GM23248 (cell line): ENCODE data around the gene IKBKG. TPM values are rescaled to one million over a fixed set of nuclear protein-coding genes. Genes with fewer than 3 reads are reported as not detected.
"Not testable (repeated sequence)": the region's sequence is repeated elsewhere in the genome, so short reads cannot be mapped to it uniquely, and the experiment has no call there.

ENCODE experiments used
- DNase-seq: peaks from one replicate; pipeline ENCODE4 v3.0.0-alpha.2; 2015
- H2AFZ ChIP-seq: fragments of 200-600 bp; sonication (generic); 2 replicates; pipeline ENCODE4 v1.6.1; 2016; ENCODE audit warnings: antibody characterized with exemption
- H3F3A ChIP-seq: fragments of 200-600 bp; sonication (generic); 2 replicates; pipeline ENCODE4 v1.6.1; 2016; ENCODE audit warnings: mild to moderate bottlenecking, antibody characterized with exemption, mixed run types; ENCODE audit not compliant: insufficient read depth
- H3K27ac ChIP-seq: fragments of 200-600 bp; sonication (generic); 2 replicates; pipeline ENCODE4 v1.5.1; 2016; ENCODE audit warnings: mild to moderate bottlenecking
- H3K27me3 ChIP-seq: fragments of 200-600 bp; sonication (generic); replicated peaks from 2 replicates; pipeline ENCODE4 v1.6.1; 2016; ENCODE audit warnings: mild to moderate bottlenecking; ENCODE audit not compliant: insufficient read depth
- H3K36me3 ChIP-seq: fragments of 200-600 bp; sonication (generic); 2 replicates; pipeline ENCODE4 v1.6.1; 2016; ENCODE audit warnings: low read depth, mild to moderate bottlenecking
- H3K4me1 ChIP-seq: fragments of 200-600 bp; sonication (generic); 2 replicates; pipeline ENCODE4 v1.6.1; 2016; ENCODE audit warnings: mild to moderate bottlenecking; ENCODE audit not compliant: insufficient read depth
- H3K4me2 ChIP-seq: fragments of 200-600 bp; sonication (generic); one replicate; pipeline ENCODE4 v1.6.1; 2016; ENCODE audit warnings: mild to moderate bottlenecking; ENCODE audit not compliant: unreplicated experiment
- H3K4me3 ChIP-seq: fragments of 200-600 bp; sonication (generic); 2 replicates; pipeline ENCODE4 v1.5.1; 2016; ENCODE audit warnings: mild to moderate bottlenecking
- H3K79me2 ChIP-seq: fragments of 200-600 bp; sonication (generic); 2 replicates; pipeline ENCODE4 v1.6.1; 2016; ENCODE audit warnings: mild to moderate bottlenecking; ENCODE audit not compliant: insufficient read depth
- H3K9ac ChIP-seq: fragments of 200-600 bp; sonication (generic); 2 replicates; pipeline ENCODE4 v1.6.1; 2016; ENCODE audit warnings: mild to moderate bottlenecking
- H3K9me2 ChIP-seq: fragments of 200-600 bp; sonication (generic); 2 replicates; pipeline ENCODE4 v1.6.1; 2016; ENCODE audit warnings: mixed run types, mild to moderate bottlenecking, moderate library complexity; ENCODE audit not compliant: insufficient read depth
- H3K9me3 ChIP-seq: fragments of 200-600 bp; sonication (generic); one replicate; pipeline ENCODE4 v1.6.1; 2017; ENCODE audit warnings: low read depth
- H4K20me1 ChIP-seq: fragments of 200-600 bp; sonication (generic); 2 replicates; pipeline ENCODE4 v1.6.0; 2016; ENCODE audit not compliant: insufficient read depth
- EZH2 ChIP-seq: fragments of 200-600 bp; sonication (generic); IDR thresholded peaks from 2 replicates; pipeline ENCODE4 v1.6.1; 2018; ENCODE audit warnings: antibody characterized with exemption, mild to moderate bottlenecking; ENCODE audit not compliant: insufficient read depth, poor library complexity, severe bottlenecking
- EZH2phosphoT487 ChIP-seq: fragments of 200-600 bp; sonication (generic); IDR thresholded peaks from 2 replicates; pipeline ENCODE4 v1.6.1; 2018; ENCODE audit warnings: antibody characterized with exemption, moderate library complexity, mild to moderate bottlenecking, low read depth; ENCODE audit not compliant: insufficient read depth
- WGBS, 2 experiments: methylation state at CpG; one replicate each; pipeline ENCODE4 v1.1.6; 2015 to 2017; ENCODE audit warnings: low lambda C conversion rate in 2 of 2, low coverage in 1 of 2; ENCODE audit errors: missing lambda C conversion rate in 2 of 2; 5-methylcytosine and 5-hydroxymethylcytosine counted together
- in situ Hi-C: fragments of 300-500 bp; cut with MboI; formaldehyde crosslinking; loops from 2 replicates; pipeline ENCODE4 v1.15.0; 2020
- polyA plus RNA-seq: library from polyadenylated mRNA; unstranded; fragments of >200 nt; fragmentation: Nextera tagmentation; extraction: Ambion mirVana; gene quantifications from 2 replicates; pipeline ENCODE4 v1.2.1, GENCODE V29; 2016
- total RNA-seq: library from RNA; depleted of rRNA; stranded (reverse); fragments of >200 nt; shearing (Covaris generic); gene quantifications from 2 replicates; pipeline ENCODE4 v1.2.3, GENCODE V29; 2014

The IKBKG gene
- total and polyA plus RNA-seq, 2 experiments from 2014 or later = 25.9 to 26.2 TPM

DNA sequence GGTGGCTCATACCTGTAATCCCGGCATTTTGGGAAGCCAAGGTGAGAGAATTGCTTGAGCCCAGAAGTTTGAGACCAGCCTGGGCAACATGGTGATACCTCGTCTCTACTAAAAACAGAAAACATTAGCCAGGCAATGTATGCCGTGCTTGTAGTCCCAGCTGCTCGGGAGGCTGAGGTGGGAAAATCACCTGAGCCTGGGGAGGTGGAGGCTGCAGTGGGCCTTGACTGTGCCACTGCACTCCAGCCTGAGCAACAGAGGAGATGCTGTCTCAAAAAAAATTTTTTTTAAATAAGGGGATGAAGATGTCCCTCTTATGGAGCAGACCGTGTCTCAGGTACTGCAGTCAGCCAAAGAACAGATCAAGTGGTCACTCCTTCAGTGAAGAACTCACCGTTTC, 58.1 kb downstream of the IKBKG start:
- Histone ChIP-seq H3K36me3 (no peaks in the 10 kb centered on the region), H3K9me3 (no peaks in the 10 kb centered on the region), H3K4me1 (peaks cover 21% of the 10 kb centered on the region), H4K20me1 (no peaks in the 10 kb centered on the region), H3K4me3 (no peak overlapping the region), H3K9me2 (no peaks in the 10 kb centered on the region), H2AFZ (no peak overlapping the region), H3K9ac (no peak overlapping the region), H3K27ac (no peak overlapping the region), H3F3A (peaks cover 8% of the 10 kb centered on the region; the same call in 1 of the 2 replicates), H3K79me2 (no peaks in the 10 kb centered on the region), H3K4me2 (no peak overlapping the region), H3K27me3 (no peaks in the 10 kb centered on the region)
- DNase-seq = no peak
- in situ Hi-C loops = no loop called here
- TF ChIP-seq EZH2phosphoT487 (no peak), EZH2 (no peak)
- WGBS, 2 experiments = 61 to 62% methylated on average over 3 to 6 of the region's 6 CpGs

DNA sequence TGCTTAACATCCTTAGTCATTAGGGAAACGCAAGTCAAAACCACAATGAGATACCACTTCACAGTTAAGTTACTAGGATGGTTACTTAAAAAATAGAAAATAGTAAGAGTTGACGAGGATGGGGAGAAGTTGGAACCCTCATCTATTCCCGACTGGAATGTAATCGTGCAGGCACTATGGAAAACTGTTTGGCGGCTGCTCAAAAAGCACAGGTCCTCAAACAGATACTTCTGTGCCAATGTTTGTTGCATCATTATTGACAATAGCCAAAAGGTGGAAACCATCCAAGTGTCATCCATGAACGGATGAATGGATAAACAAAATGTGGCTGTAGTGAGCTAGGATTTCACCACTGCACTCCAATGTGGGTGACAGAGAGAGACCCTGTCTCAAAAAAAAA, 60.0 kb downstream of the IKBKG start:
- peaks cover 8% of the 10 kb centered on the region; the same call in 1 of the 2 replicates for H3F3A ChIP-seq
- no peak overlapping the region for H3K9ac ChIP-seq
- no peaks in the 10 kb centered on the region for H3K36me3 ChIP-seq
- no peak overlapping the region for H2AFZ ChIP-seq
- no peaks in the 10 kb centered on the region for H3K9me3 ChIP-seq
- peaks cover 14% of the 10 kb centered on the region for H3K4me1 ChIP-seq
- no peak overlapping the region for H3K27ac ChIP-seq
- in situ Hi-C loops = no loop called here
- no peaks in the 10 kb centered on the region for H3K79me2 ChIP-seq
- no peak overlapping the region for H3K4me2 ChIP-seq
- 29 to 37% methylated on average over 6 of the region's 6 CpGs for WGBS, 2 experiments
- H3K4me3 ChIP-seq = no peak overlapping the region
- DNase-seq = no peak
- TF ChIP-seq EZH2phosphoT487 (no peak), EZH2 (no peak)
- H3K27me3 ChIP-seq = no peaks in the 10 kb centered on the region
- no peaks in the 10 kb centered on the region for H4K20me1 ChIP-seq
- H3K9me2 ChIP-seq = no peaks in the 10 kb centered on the region

DNA sequence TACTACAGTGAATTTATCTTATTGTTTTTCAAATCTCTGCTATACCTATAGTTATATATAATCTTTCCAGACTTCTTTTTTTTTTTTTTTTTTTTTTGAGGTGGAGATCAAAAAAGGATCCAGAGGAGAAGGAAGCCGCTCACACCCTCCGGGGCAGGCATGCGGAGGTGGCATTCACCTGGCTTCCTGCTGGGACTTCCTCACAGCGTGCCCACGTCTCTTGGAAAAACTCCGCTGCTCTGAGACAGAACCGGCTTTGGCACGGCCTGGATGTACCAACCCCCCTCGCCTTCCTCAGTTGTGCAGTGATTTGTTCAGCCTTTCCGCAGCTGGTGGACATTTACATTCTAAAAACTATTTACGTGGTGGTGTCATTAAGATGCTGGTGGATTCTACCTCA, 60.6 kb downstream of the IKBKG start:
- WGBS, 2 experiments = 47 to 59% methylated on average over 6 to 11 of the region's 11 CpGs
- H4K20me1 ChIP-seq, H3F3A ChIP-seq, H3K9me3 ChIP-seq, in situ Hi-C loops, H3K9me2 ChIP-seq, H3K79me2 ChIP-seq, H2AFZ ChIP-seq, H3K27ac ChIP-seq, H3K4me3 ChIP-seq, H3K36me3 ChIP-seq, H3K9ac ChIP-seq, DNase-seq, H3K4me2 ChIP-seq, H3K27me3 ChIP-seq: not testable (repeated sequence)
- peaks cover 14% of the 10 kb centered on the region for H3K4me1 ChIP-seq

DNA sequence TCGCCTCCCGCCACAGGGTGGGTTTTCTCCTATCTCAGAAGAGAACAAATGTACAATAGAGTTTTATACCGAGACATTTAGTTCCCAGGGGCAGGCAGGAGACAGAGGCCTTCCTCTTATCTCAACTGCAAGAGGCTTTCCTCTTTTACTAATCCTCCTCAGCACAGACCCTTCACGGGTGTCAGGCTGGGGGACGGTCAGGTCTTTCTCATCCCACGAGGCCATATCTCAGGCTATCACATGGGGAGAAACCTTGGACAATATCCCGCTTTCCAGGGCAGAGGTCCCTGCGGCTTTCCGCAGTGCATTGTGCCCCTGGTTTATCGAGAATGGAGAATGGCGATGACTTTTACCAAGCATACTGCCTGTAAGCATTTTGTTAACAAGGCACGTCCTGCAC, 61.4 kb downstream of the IKBKG start:
- H3K9me2 ChIP-seq, H3K4me2 ChIP-seq, H3K4me1 ChIP-seq, H3K27me3 ChIP-seq, H3K79me2 ChIP-seq, H3K4me3 ChIP-seq, H3K36me3 ChIP-seq, H3K27ac ChIP-seq, H2AFZ ChIP-seq, H4K20me1 ChIP-seq, in situ Hi-C loops, DNase-seq, H3K9me3 ChIP-seq, H3F3A ChIP-seq, H3K9ac ChIP-seq: not testable (repeated sequence)
- WGBS, 2 experiments = 68 to 71% methylated on average over 9 to 12 of the region's 12 CpGs

DNA sequence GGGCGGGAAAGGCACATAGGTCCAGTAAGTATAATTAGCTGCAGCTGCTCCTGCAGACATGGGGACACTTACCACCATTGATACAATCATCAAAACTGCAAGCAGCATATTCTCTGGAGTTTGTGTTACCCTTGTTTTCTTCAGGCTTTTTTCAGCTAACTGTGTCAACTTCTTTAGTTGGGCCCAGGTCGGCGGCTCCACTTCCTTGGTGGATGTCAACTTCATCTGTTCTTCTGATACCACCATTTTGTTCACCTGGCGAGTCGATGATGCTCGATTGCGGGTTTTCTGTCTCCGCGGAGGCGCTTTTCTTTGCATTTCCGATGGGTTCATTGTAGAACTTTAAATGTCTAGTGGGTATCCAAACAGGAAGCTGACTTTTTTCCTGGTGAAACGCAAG, 63.7 kb downstream of the IKBKG start:
- H3K27me3 ChIP-seq, H3K9me3 ChIP-seq, H3K9me2 ChIP-seq, H4K20me1 ChIP-seq, H3K4me3 ChIP-seq, H3K27ac ChIP-seq, in situ Hi-C loops, H3F3A ChIP-seq, H3K4me2 ChIP-seq, DNase-seq, H3K79me2 ChIP-seq, H3K4me1 ChIP-seq, H3K9ac ChIP-seq, H3K36me3 ChIP-seq, H2AFZ ChIP-seq: not testable (repeated sequence)
- WGBS, 2 experiments = 94% methylated on average over 12 of the region's 12 CpGs

DNA sequence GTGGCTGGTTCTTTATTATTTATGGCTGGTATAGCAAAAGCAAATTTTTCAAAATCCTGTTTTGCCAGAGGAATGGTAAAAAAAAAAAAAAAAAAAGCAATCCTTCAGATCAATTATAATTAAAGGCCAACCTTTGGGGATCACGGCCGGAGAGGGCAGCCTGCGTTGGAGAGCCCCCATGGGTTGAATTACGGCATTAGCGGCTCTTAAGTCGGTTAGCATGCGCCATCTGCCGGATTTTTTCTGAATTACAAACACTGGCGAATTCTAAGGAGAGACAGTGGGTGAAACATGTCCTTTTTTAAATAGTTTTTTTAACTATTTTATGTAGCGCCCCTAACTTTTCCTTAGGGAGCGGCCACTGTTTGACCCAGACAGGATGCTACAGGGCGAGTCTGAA, 66.2 kb downstream of the IKBKG start:
- DNase-seq, H3K4me1 ChIP-seq, H3K9me2 ChIP-seq, H3K9me3 ChIP-seq, in situ Hi-C loops, H3F3A ChIP-seq, H3K79me2 ChIP-seq, H3K4me2 ChIP-seq, H3K4me3 ChIP-seq, H3K9ac ChIP-seq, H3K36me3 ChIP-seq, H2AFZ ChIP-seq, H3K27me3 ChIP-seq, H4K20me1 ChIP-seq, H3K27ac ChIP-seq: not testable (repeated sequence)
- WGBS, 2 experiments = 4 to 8% methylated on average over 8 of the region's 12 CpGs
